Ishikawa (cell line): ENCODE measurements around the gene TAF1.

Experiments used
- CEBPB ChIP-seq: IDR thresholded peaks from 2 replicates; pipeline ENCODE4 v1.6.1; 2012
- CREB1 ChIP-seq: IDR thresholded peaks from 2 replicates; pipeline ENCODE4 v1.6.1; 2012; ENCODE audit warnings: low read depth
- EGR1 ChIP-seq: IDR thresholded peaks from 2 replicates; pipeline ENCODE4 v1.6.1; 2012
- EP300 ChIP-seq: IDR thresholded peaks from 2 replicates; pipeline ENCODE4 v1.6.1; 2012; ENCODE audit warnings: borderline replicate concordance
- FOXM1 ChIP-seq: IDR thresholded peaks from 2 replicates; pipeline ENCODE4 v1.6.1; 2012; ENCODE audit warnings: low read depth, borderline replicate concordance
- MAX ChIP-seq: IDR thresholded peaks from 2 replicates; pipeline ENCODE4 v1.6.1; 2012
- NFIC ChIP-seq: IDR thresholded peaks from 2 replicates; pipeline ENCODE4 v1.6.1; 2012
- RAD21 ChIP-seq: IDR thresholded peaks from 2 replicates; pipeline ENCODE4 v1.6.1; 2012; ENCODE audit warnings: low read depth
- REST ChIP-seq: IDR thresholded peaks from 2 replicates; pipeline ENCODE4 v1.6.1; 2012; ENCODE audit warnings: low read depth, mild to moderate bottlenecking
- TAF1 ChIP-seq: IDR thresholded peaks from 2 replicates; pipeline ENCODE4 v1.6.1; 2012; ENCODE audit warnings: low read depth, mild to moderate bottlenecking
- TCF12 ChIP-seq: IDR thresholded peaks from 2 replicates; pipeline ENCODE4 v1.6.1; 2012; ENCODE audit warnings: low read depth
- TEAD4 ChIP-seq: IDR thresholded peaks from 2 replicates; pipeline ENCODE4 v1.6.1; 2012
- USF1 ChIP-seq: IDR thresholded peaks from 2 replicates; pipeline ENCODE4 v1.6.1; 2012
- YY1 ChIP-seq: IDR thresholded peaks from 2 replicates; pipeline ENCODE4 v1.6.1; 2012; ENCODE audit warnings: low read depth
- ZBTB7A ChIP-seq: IDR thresholded peaks from 2 replicates; pipeline ENCODE4 v1.6.1; 2012; ENCODE audit warnings: low read depth

Gene TAF1

GRCh38 chrX:71372388-71372787 lies 6.2 kb downstream of the TAF1 start:
- TF ChIP-seq USF1 (no peak), MAX (no peak), CEBPB (no peak), TEAD4 (no peak), TCF12 (no peak), REST (no peak), EP300 (no peak), ZBTB7A (no peak), TAF1 (no peak), FOXM1 (no peak), NFIC (no peak), RAD21 (no peak), CREB1 (no peak), YY1 (no peak), EGR1 (no peak)

- TF ChIP-seq RAD21 (no peak), TAF1 (no peak), CREB1 (no peak), YY1 (no peak), TEAD4 (no peak), FOXM1 (no peak), CEBPB (no peak), NFIC (no peak), EP300 (no peak), EGR1 (no peak), ZBTB7A (no peak), REST (no peak), MAX (no peak), USF1 (no peak), TCF12 (no peak)
These were observed 12.6 kb downstream of the TAF1 start for GRCh38 chrX:71378732-71379131.

- TF ChIP-seq EP300: no peak
These were observed 27.8 kb downstream of the TAF1 start for GRCh38 chrX:71393919-71394318.

- no peak for TF ChIP-seq CREB1
- no peak for TF ChIP-seq REST
- TF ChIP-seq TEAD4: no peak
- no peak for TF ChIP-seq TCF12
- TF ChIP-seq NFIC: no peak
- no peak for TF ChIP-seq USF1
- no peak for TF ChIP-seq CEBPB
- TF ChIP-seq MAX: no peak
- no peak for TF ChIP-seq YY1
- TF ChIP-seq FOXM1: no peak
- TF ChIP-seq EP300: no peak
- no peak for TF ChIP-seq RAD21
- TF ChIP-seq ZBTB7A: no peak
- no peak for TF ChIP-seq EGR1
These were observed 30.4 kb downstream of the TAF1 start for GRCh38 chrX:71396576-71396975.
